HepG2 (cell line): ENCODE measurements around the gene TLR9. TPM values are rescaled to one million over a fixed set of nuclear protein-coding genes. Genes with fewer than 3 reads are reported as not detected.

Source experiments
- AGO2 ChIP-seq: fragments of 200-400 bp; formaldehyde crosslinking; optimal IDR thresholded peaks from 2 replicates; pipeline ENCODE3; 2017; ENCODE audit warnings: mild to moderate bottlenecking, low read depth, low read length, moderate library complexity
- AKAP8 ChIP-seq: sonication (generic); formaldehyde crosslinking; IDR thresholded peaks from 2 replicates; pipeline ENCODE4 v1.5.1; 2020; ENCODE audit warnings: mild to moderate bottlenecking, missing genetic modification reagents
- ARNT2 ChIP-seq: sonication (generic); formaldehyde crosslinking; IDR thresholded peaks from 2 replicates; pipeline ENCODE4 v1.8.0; 2022; ENCODE audit warnings: mild to moderate bottlenecking, low read depth, missing genetic modification reagents, moderate library complexity
- CBFB ChIP-seq: sonication (generic); formaldehyde crosslinking; IDR thresholded peaks from 2 replicates; pipeline ENCODE4 v1.4.0; 2020; ENCODE audit warnings: missing genetic modification reagents
- CTCF ChIP-seq: sonication (generic); formaldehyde crosslinking; IDR thresholded peaks from 2 replicates; pipeline ENCODE4 v1.5.0; 2020; ENCODE audit warnings: mild to moderate bottlenecking, missing genetic modification reagents, moderate library complexity
- GABPB1 ChIP-seq: IDR thresholded peaks from 2 replicates; pipeline ENCODE4 v1.6.1; 2016; ENCODE audit warnings: mild to moderate bottlenecking, missing genetic modification reagents, moderate library complexity, missing compliant biosample characterization
- GMEB1 ChIP-seq: sonication (generic); formaldehyde crosslinking; IDR thresholded peaks from 2 replicates; pipeline ENCODE4 v1.5.1; 2020; ENCODE audit warnings: missing genetic modification reagents, mild to moderate bottlenecking, borderline replicate concordance
- HNRNPL ChIP-seq: fragments of 200-400 bp; formaldehyde crosslinking; IDR thresholded peaks from 2 replicates; pipeline ENCODE4 v1.6.1; 2017; ENCODE audit warnings: mild to moderate bottlenecking, low read depth, low read length
- HOXA5 ChIP-seq: sonication (generic); formaldehyde crosslinking; IDR thresholded peaks from 2 replicates; pipeline ENCODE4 v1.4.0; 2020; ENCODE audit warnings: missing genetic modification reagents
- HOXD1 ChIP-seq: sonication (generic); formaldehyde crosslinking; IDR thresholded peaks from 2 replicates; pipeline ENCODE4 v1.5.0; 2020; ENCODE audit warnings: missing genetic modification reagents
- MTA1 ChIP-seq: sonication (generic); formaldehyde crosslinking; IDR thresholded peaks from 2 replicates; pipeline ENCODE4 v1.4.0; 2020; ENCODE audit warnings: missing genetic modification reagents, mild to moderate bottlenecking, borderline replicate concordance
- MXD3 ChIP-seq: IDR thresholded peaks from 2 replicates; pipeline ENCODE4 v1.6.1; 2016; ENCODE audit warnings: mild to moderate bottlenecking, missing biosample characterization, missing genetic modification reagents
- PHF20 ChIP-seq: sonication (generic); formaldehyde crosslinking; IDR thresholded peaks from 2 replicates; pipeline ENCODE4 v1.5.0; 2020; ENCODE audit warnings: mild to moderate bottlenecking, missing genetic modification reagents
- RBFOX2 ChIP-seq: fragments of 200-400 bp; formaldehyde crosslinking; IDR thresholded peaks from 2 replicates; pipeline ENCODE4 v1.6.1; 2017; ENCODE audit warnings: low read depth, mild to moderate bottlenecking, low read length
- SP2 ChIP-seq: sonication (generic); formaldehyde crosslinking; IDR thresholded peaks from 2 replicates; pipeline ENCODE4 v1.5.1; 2020; ENCODE audit warnings: mild to moderate bottlenecking, missing genetic modification reagents
- SRSF1 ChIP-seq: fragments of 200-400 bp; formaldehyde crosslinking; optimal IDR thresholded peaks from 2 replicates; pipeline ENCODE3; 2017; ENCODE audit warnings: mild to moderate bottlenecking, low read depth, low read length, moderate library complexity
- SRY ChIP-seq: sonication (generic); formaldehyde crosslinking; IDR thresholded peaks from 2 replicates; pipeline ENCODE4 v1.8.0; 2022; ENCODE audit warnings: mild to moderate bottlenecking, missing genetic modification reagents
- ZFP91 ChIP-seq: sonication (generic); formaldehyde crosslinking; IDR thresholded peaks from 2 replicates; pipeline ENCODE4 v1.9.0; 2022; ENCODE audit warnings: missing genetic modification reagents, mild to moderate bottlenecking, borderline replicate concordance
- ZNF639 ChIP-seq: conservative IDR thresholded peaks from 2 replicates; pipeline ENCODE4 v1.6.1; 2018; ENCODE audit warnings: missing genetic modification reagents
- ZNF691 ChIP-seq: sonication (generic); formaldehyde crosslinking; IDR thresholded peaks from 2 replicates; pipeline ENCODE4 v1.4.0; 2020; ENCODE audit warnings: missing genetic modification reagents, low read depth, mild to moderate bottlenecking, borderline replicate concordance
- ZNF737 ChIP-seq: sonication (generic); formaldehyde crosslinking; IDR thresholded peaks from 2 replicates; pipeline ENCODE4 v1.5.0; 2020; ENCODE audit warnings: missing genetic modification reagents, mild to moderate bottlenecking, borderline replicate concordance
- polyA plus RNA-seq, 8 experiments: library from polyadenylated mRNA; depleted of rRNA in 3 of 8; stranded (reverse) in 7 of 8; unstranded in 1 of 8; fragments of >200 nt; fragmentation: Illumina TruSeq in 4 of 8; extraction: Trizol in 4 of 8; gene quantifications; 2 replicates each; pipeline versions ENCODE4 v1.2.1 to v1.2.3, GENCODE V29; 2011 to 2016; ENCODE audit warnings: low read depth in 4 of 8, missing spikeins in 1 of 8, mixed read lengths in 1 of 8; ENCODE audit not compliant: insufficient read depth in 1 of 8
- total RNA-seq, 5 experiments: library from RNA; depleted of rRNA; stranded (reverse); fragments of >200 nt; fragmentation: Illumina TruSeq; extraction: Trizol; gene quantifications; 2 replicates each; pipeline ENCODE4 v1.2.3, GENCODE V29; 2016; ENCODE audit warnings: low read depth in 1 of 5

Gene TLR9
- total and polyA plus RNA-seq, 2 of the 13 experiments (the other 11 are each of a cell fraction or from before 2014, with no cell fraction given) = not detected

GRCh38 chr3:52237657-52238172, 12.3 kb upstream of the TLR9 start (continued):
- TF ChIP-seq ZFP91 (CRISPR knock-in tag) = peak; percentile 58; the same call in 1 of the 2 replicates
- TF ChIP-seq SRY = 0 out of 2 replicates have a peak, but pooled peaks have one; percentile 34
- TF ChIP-seq CTCF (CRISPR knock-in tag) = peak; percentile 17; the same call in 1 of the 2 replicates
- TF ChIP-seq CBFB = no peak
- TF ChIP-seq SP2 (CRISPR knock-in tag) = peak; percentile 8; the same call in 1 of the 2 replicates
- TF ChIP-seq AKAP8 (CRISPR knock-in tag) = peak; percentile 18; the same call in 1 of the 2 replicates
- 0 out of 2 replicates have a peak, but pooled peaks have one; percentile 5 for TF ChIP-seq ZNF691
- TF ChIP-seq ZNF737 = 0 out of 2 replicates have a peak, but pooled peaks have one; percentile 42
- TF ChIP-seq HOXD1 (CRISPR knock-in tag) = no peak
- TF ChIP-seq HOXA5 (CRISPR knock-in tag) = 0 out of 2 replicates have a peak, but pooled peaks have one; percentile 4
- 0 out of 2 replicates have a peak, but pooled peaks have one; percentile 27 for TF ChIP-seq ZNF639 (CRISPR knock-in tag)
- no peak for TF ChIP-seq GMEB1
- TF ChIP-seq ARNT2 = 0 out of 2 replicates have a peak, but pooled peaks have one; percentile 19
- no peak for TF ChIP-seq MXD3
- TF ChIP-seq RBFOX2 = peak; percentile 38; the same call in 1 of the 2 replicates
- TF ChIP-seq AGO2 = peak; percentile 65
- 0 out of 2 replicates have a peak, but pooled peaks have one; percentile 52 for TF ChIP-seq MTA1 (CRISPR knock-in tag)
- 0 out of 2 replicates have a peak, but pooled peaks have one; percentile 41 for TF ChIP-seq HNRNPL
- peak; percentile 4; the same call in 1 of the 2 replicates for TF ChIP-seq PHF20 (CRISPR knock-in tag)
- TF ChIP-seq SRSF1 = peak; percentile 49
- peak; percentile 23; the same call in 1 of the 2 replicates for TF ChIP-seq GABPB1 (CRISPR knock-in tag)
